ENCODE measurements around the gene PITPNC1.
"Not testable (repeated sequence)": the region's sequence is repeated elsewhere in the genome, so short reads cannot be mapped to it uniquely, and the experiment has no call there.

Gene PITPNC1

DNA sequence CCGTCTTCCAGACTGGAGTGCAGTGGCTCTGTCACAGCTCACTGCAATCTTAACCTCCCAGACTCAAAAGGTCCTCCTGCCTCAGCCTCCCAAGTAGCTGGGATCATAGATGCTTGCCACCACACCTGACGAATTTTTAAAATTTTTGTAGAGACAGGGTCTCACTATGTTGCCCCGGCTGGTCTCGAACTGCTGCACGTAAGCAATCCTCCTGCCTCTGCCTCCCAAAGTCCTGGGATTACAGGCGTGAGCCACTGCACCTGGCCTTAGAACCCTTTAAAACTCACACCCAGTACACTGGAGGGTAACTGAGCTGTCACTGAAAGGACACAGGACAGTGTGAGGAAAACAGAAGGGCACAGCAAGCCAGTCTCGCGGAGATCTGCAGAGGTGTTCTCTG lies 243.0 kb downstream of the PITPNC1 start:
- Histone ChIP-seq H3K36me3 (ENCODE audit: insufficient read depth, low read length) (no peaks in the 10 kb centered on the region), H2AFZ (ENCODE audit: low read length, unreplicated experiment) (no peak overlapping the region)

DNA sequence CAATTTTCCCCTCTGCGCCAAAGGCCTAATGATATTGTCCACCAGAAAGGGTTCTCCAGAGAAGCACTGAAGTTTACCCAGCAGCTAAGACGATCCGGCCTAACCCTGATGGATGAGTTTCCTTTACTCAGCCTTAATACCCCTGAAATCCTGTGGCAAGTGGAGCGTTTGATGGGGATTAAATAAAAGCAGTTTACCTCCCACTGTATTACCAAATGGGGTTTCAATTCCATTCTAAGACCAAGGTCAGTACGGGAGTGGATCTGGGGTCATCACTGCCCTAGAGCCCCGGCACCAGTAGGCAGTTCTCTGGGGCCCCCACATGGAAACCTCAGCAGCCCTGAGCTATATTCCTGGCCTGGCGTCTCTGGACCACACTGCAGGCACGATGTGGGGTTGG lies 243.6 kb downstream of the PITPNC1 start:
- Histone ChIP-seq H3K27me3 (ENCODE audit: insufficient read depth, low read length) (no peaks in the 10 kb centered on the region), H3K27ac (ENCODE audit: low read depth, low read length) (no peak overlapping the region), H3K36me3 (ENCODE audit: insufficient read depth, low read length) (no peaks in the 10 kb centered on the region), H3K4me1 (ENCODE audit: control insufficient read depth, insufficient read depth, low read length, unreplicated experiment) (no peaks in the 10 kb centered on the region), H2AFZ (ENCODE audit: low read length, unreplicated experiment) (no peak overlapping the region), H3K79me2 (ENCODE audit: control insufficient read depth, insufficient read depth, low read length, unreplicated experiment) (no peaks in the 10 kb centered on the region), H3K4me3 (ENCODE audit: low read depth, low read length) (no peak overlapping the region)

More for the DNA sequence above, 243.0 kb downstream of the PITPNC1 start:
- Histone ChIP-seq H3K4me1 (ENCODE audit: control insufficient read depth, insufficient read depth, low read length, unreplicated experiment) (no peaks in the 10 kb centered on the region), H3K79me2 (ENCODE audit: control insufficient read depth, insufficient read depth, low read length, unreplicated experiment) (no peaks in the 10 kb centered on the region), H3K27me3 (ENCODE audit: insufficient read depth, low read length) (no peaks in the 10 kb centered on the region), H3K4me3 (ENCODE audit: low read depth, low read length) (no peak overlapping the region), H3K27ac (ENCODE audit: low read depth, low read length) (no peak overlapping the region)

DNA sequence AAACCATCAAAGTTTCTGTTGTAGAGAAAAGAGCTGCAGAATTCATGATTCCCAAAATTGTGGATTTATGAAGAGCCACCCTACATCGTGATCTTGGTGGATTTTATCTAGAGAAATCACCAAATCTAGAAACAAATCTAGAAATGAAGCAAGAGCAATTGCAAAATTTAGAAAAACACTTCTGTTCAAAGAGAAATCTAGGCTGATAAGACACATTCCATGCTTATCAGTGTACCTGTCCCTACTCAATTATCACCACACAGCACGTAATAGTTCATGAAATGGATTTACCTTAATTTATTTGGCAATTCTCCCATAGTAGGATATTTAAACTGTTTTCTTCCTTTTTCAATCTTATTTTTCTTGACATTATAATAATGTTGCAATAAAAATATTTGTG lies 246.7 kb downstream of the PITPNC1 start:
- Histone ChIP-seq H3K4me3 (ENCODE audit: low read depth, low read length) (no peak overlapping the region), H2AFZ (ENCODE audit: low read length, unreplicated experiment) (no peak overlapping the region), H3K4me1 (ENCODE audit: control insufficient read depth, insufficient read depth, low read length, unreplicated experiment) (no peaks in the 10 kb centered on the region), H3K36me3 (ENCODE audit: insufficient read depth, low read length) (no peaks in the 10 kb centered on the region), H3K27ac (ENCODE audit: low read depth, low read length) (no peak overlapping the region), H3K27me3 (ENCODE audit: insufficient read depth, low read length) (no peaks in the 10 kb centered on the region), H3K79me2 (ENCODE audit: control insufficient read depth, insufficient read depth, low read length, unreplicated experiment) (no peaks in the 10 kb centered on the region)

DNA sequence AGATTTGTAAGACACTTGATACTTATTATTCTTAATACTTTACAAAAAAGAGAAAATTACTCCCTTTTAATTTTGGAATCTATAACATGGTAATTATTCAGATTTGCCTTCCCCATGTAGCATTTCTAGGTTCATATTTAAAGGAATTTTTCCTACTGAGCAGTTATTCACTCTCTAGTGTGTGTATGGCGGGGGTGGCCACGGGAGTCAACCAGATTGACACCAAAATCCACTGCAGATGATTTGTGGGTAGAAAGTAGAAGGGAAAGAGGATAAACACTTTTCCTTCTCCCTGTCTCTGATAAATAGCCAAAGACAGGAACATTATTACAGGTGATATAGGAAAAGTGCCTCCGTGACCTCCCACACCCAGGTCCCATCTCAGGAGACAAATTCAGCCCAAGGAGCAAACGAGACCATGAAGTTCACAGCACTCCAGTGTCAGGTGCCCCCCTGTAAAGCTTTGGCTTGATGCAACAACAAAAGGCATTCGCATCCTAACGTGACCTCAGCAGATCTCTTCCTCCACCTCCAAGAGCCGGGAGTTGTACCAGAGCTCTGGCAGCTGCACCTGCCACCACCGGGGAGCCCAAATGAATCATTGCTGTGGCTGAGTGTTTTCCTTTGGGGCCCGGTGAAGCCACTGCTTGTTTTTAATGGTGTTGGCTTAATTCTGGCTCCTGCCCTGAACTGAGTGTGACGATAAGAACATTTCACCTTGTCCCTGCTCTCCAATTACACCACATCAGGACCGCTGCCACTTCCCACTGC lies 248.0 kb downstream of the PITPNC1 start:
- H3K4me3 ChIP-seq (ENCODE audit: low read depth, low read length) = no peak overlapping the region
- no peaks in the 10 kb centered on the region for H3K79me2 ChIP-seq (ENCODE audit: control insufficient read depth, insufficient read depth, low read length, unreplicated experiment)
- no peaks in the 10 kb centered on the region for H3K4me1 ChIP-seq (ENCODE audit: control insufficient read depth, insufficient read depth, low read length, unreplicated experiment)
- no peak overlapping the region for H3K27ac ChIP-seq (ENCODE audit: low read depth, low read length)
- no peaks in the 10 kb centered on the region for H3K36me3 ChIP-seq (ENCODE audit: insufficient read depth, low read length)
- no peaks in the 10 kb centered on the region for H3K27me3 ChIP-seq (ENCODE audit: insufficient read depth, low read length)
- no peak overlapping the region for H2AFZ ChIP-seq (ENCODE audit: low read length, unreplicated experiment)

DNA sequence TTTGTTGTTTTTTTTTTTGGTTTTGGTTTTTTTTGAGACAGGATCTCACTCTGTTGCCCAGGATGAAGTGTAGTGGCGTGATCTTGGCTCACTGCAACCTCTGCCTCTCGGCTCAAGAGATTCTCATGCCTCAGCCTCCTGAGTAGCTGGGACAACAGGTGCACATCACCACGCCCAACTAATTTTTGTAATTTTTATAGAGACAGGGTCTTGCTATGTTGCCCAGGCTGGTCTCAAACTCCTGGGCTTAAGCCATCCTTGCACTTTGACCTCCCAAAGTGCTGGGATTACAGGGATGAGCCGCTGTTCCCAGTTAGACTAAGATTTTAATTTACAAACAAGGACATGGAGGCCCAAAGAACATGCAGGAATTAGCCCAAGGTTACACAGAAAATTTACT lies 248.9 kb downstream of the PITPNC1 start:
- Histone ChIP-seq H3K4me1 (ENCODE audit: control insufficient read depth, insufficient read depth, low read length, unreplicated experiment) (no peaks in the 10 kb centered on the region), H3K36me3 (ENCODE audit: insufficient read depth, low read length) (no peaks in the 10 kb centered on the region), H3K4me3 (ENCODE audit: low read depth, low read length) (no peak overlapping the region), H3K27me3 (ENCODE audit: insufficient read depth, low read length) (no peaks in the 10 kb centered on the region), H3K27ac (ENCODE audit: low read depth, low read length) (no peak overlapping the region), H2AFZ (ENCODE audit: low read length, unreplicated experiment) (no peak overlapping the region), H3K79me2 (ENCODE audit: control insufficient read depth, insufficient read depth, low read length, unreplicated experiment) (no peaks in the 10 kb centered on the region)

DNA sequence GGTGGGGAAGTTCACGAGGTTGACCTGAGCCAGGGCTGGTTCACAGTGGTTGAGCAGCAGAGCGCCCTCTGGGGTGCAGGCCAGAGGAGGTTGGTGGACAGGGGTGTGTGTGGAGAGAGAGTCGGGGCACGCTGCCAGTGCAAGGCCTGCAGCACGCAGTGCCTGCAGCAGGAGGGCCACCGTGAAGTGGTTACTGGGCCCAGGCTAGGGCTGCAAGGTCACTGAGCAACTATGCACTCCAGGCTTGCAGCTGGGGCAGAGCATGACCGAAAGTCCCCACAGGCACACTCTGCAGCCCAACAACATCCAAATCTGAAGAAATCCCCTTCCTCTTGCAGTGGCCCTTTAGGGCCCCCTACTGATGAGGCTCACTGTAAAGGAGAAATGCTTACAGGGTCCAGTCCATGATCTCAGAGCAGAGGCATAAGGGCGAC lies 251.5 kb downstream of the PITPNC1 start:
- H3K4me1 ChIP-seq (ENCODE audit: control insufficient read depth, insufficient read depth, low read length, unreplicated experiment) = peaks cover 2% of the 10 kb centered on the region

DNA sequence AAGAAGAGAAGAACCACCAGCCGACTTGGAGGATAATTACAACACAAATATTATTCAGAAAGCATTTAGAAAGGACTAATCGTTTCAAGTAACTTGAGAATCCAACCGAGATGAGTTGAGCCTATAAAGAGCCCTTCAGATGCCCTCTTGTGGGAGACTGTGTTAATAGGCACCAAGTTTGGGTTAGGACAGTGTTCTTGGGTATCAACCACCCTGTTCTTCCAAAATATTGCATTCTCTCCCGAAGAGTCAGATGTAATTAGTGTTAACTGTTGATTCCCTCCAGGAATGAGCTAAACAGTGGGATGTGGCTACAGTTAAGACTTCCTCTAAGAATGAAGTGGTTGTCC lies 252.9 kb downstream of the PITPNC1 start:
- H3K36me3 ChIP-seq (ENCODE audit: insufficient read depth, low read length) = no peaks in the 10 kb centered on the region
- no peak overlapping the region for H2AFZ ChIP-seq (ENCODE audit: low read length, unreplicated experiment)
- H3K79me2 ChIP-seq (ENCODE audit: control insufficient read depth, insufficient read depth, low read length, unreplicated experiment) = no peaks in the 10 kb centered on the region
- H3K27ac ChIP-seq (ENCODE audit: low read depth, low read length) = no peak overlapping the region
- no peak overlapping the region for H3K4me3 ChIP-seq (ENCODE audit: low read depth, low read length)
- H3K27me3 ChIP-seq (ENCODE audit: insufficient read depth, low read length) = no peaks in the 10 kb centered on the region
- peaks cover 3% of the 10 kb centered on the region for H3K4me1 ChIP-seq (ENCODE audit: control insufficient read depth, insufficient read depth, low read length, unreplicated experiment)

More for the DNA sequence above, 251.5 kb downstream of the PITPNC1 start:
- no peak overlapping the region for H3K4me3 ChIP-seq (ENCODE audit: low read depth, low read length)
- no peaks in the 10 kb centered on the region for H3K79me2 ChIP-seq (ENCODE audit: control insufficient read depth, insufficient read depth, low read length, unreplicated experiment)
- H2AFZ ChIP-seq (ENCODE audit: low read length, unreplicated experiment) = no peak overlapping the region
- H3K27ac ChIP-seq (ENCODE audit: low read depth, low read length) = no peak overlapping the region
- no peaks in the 10 kb centered on the region for H3K27me3 ChIP-seq (ENCODE audit: insufficient read depth, low read length)
- no peaks in the 10 kb centered on the region for H3K36me3 ChIP-seq (ENCODE audit: insufficient read depth, low read length)

DNA sequence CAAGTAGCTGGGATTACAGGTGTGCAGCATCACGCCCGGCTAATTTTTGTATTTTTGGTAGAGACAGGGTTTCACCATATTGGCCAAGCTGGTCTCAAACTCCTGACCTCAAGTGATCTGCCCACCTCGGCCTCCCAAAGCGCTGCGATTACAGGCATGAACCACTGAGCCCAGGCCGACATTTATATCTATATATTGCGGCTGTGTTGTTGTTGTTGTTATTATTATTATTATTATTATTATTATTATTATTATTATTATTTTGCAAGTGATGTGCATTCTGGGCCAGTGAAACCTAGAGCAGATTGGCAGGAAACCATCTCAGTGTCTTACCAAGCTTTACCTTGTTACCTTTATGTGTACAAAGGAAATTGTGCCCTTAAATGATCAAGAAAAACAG lies 253.8 kb downstream of the PITPNC1 start:
- H3K4me1 ChIP-seq (ENCODE audit: control insufficient read depth, insufficient read depth, low read length, unreplicated experiment); H3K36me3 ChIP-seq (ENCODE audit: insufficient read depth, low read length); H3K79me2 ChIP-seq (ENCODE audit: control insufficient read depth, insufficient read depth, low read length, unreplicated experiment); H3K27ac ChIP-seq (ENCODE audit: low read depth, low read length); H3K4me3 ChIP-seq (ENCODE audit: low read depth, low read length); H2AFZ ChIP-seq (ENCODE audit: low read length, unreplicated experiment); H3K27me3 ChIP-seq (ENCODE audit: insufficient read depth, low read length): not testable (repeated sequence)

DNA sequence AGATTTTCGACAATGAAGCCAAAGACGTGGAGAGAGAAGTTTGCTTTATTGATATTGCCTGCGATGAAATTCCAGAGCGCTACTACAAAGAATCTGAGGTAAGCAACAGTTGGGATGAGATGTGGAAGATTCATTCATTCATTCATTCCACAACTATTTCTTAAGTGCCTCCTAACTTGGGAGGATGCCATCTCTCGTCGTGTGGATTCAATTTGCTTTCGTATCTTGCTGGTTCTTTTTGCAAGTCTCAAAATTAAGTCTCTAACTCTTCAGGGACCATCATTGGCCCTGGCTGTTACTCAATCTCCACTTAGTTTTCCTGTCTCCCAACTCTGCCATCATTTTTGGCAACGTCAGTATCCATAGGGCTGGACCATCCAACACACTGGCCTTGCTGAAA lies 255.1 kb downstream of the PITPNC1 start:
- no peaks in the 10 kb centered on the region for H3K27me3 ChIP-seq (ENCODE audit: insufficient read depth, low read length)
- H3K4me1 ChIP-seq (ENCODE audit: control insufficient read depth, insufficient read depth, low read length, unreplicated experiment) = peaks cover 3% of the 10 kb centered on the region
- H3K79me2 ChIP-seq (ENCODE audit: control insufficient read depth, insufficient read depth, low read length, unreplicated experiment) = no peaks in the 10 kb centered on the region
- H2AFZ ChIP-seq (ENCODE audit: low read length, unreplicated experiment) = no peak overlapping the region
- H3K27ac ChIP-seq (ENCODE audit: low read depth, low read length) = no peak overlapping the region
- H3K4me3 ChIP-seq (ENCODE audit: low read depth, low read length) = no peak overlapping the region
- no peaks in the 10 kb centered on the region for H3K36me3 ChIP-seq (ENCODE audit: insufficient read depth, low read length)

DNA sequence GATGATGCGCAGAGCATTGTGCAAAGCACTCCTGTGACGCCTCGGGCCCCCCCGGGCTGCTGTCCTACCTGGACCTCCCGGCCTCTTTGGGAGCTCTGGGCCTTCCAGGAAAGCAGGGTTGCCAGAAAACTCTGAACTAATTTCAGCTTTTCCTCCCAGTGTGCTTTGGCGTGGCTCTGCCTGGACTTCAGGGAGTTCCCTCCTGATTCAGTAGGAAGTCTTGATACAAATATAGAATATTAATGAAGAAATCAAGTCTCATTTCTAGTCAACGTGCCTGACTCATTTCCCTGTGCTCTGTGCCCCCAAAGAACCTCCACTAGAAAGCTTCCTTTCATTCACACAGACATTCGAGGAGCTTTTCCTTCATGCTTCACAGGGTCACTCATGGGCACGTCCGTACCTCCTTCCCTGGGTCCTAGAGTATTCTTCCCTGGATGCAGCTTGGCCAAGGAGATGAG lies 256.7 kb downstream of the PITPNC1 start:
- no peaks in the 10 kb centered on the region for H3K36me3 ChIP-seq (ENCODE audit: insufficient read depth, low read length)

DNA sequence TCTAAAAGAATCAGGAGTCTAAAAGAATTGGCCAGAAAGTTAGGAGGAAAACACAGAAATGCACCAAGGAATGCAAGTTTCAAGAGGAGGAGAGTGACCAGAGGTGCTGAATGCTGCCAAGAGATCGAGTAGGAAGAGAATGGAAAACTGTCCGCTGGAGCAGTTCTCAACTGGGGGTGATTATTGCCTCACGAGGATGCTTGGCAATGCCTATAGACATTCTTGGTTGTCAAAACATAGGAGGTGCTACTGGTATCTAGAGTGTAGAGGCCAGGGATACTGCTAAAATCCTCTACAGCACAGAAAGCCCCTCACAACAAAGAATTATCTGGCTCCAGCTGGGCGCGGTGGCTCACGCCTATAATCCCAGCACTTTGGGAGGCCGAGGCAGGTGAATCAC lies 258.6 kb downstream of the PITPNC1 start:
- Histone ChIP-seq H3K36me3 (ENCODE audit: insufficient read depth, low read length) (no peaks in the 10 kb centered on the region), H3K4me3 (ENCODE audit: low read depth, low read length) (no peak overlapping the region), H3K27me3 (ENCODE audit: insufficient read depth, low read length) (no peaks in the 10 kb centered on the region), H2AFZ (ENCODE audit: low read length, unreplicated experiment) (no peak overlapping the region), H3K79me2 (ENCODE audit: control insufficient read depth, insufficient read depth, low read length, unreplicated experiment) (no peaks in the 10 kb centered on the region), H3K4me1 (ENCODE audit: control insufficient read depth, insufficient read depth, low read length, unreplicated experiment) (peaks cover 12% of the 10 kb centered on the region), H3K27ac (ENCODE audit: low read depth, low read length) (no peak overlapping the region)

More for the DNA sequence above, 256.7 kb downstream of the PITPNC1 start:
- no peak overlapping the region for H2AFZ ChIP-seq (ENCODE audit: low read length, unreplicated experiment)
- no peaks in the 10 kb centered on the region for H3K27me3 ChIP-seq (ENCODE audit: insufficient read depth, low read length)
- peaks cover 3% of the 10 kb centered on the region for H3K4me1 ChIP-seq (ENCODE audit: control insufficient read depth, insufficient read depth, low read length, unreplicated experiment)
- no peak overlapping the region for H3K27ac ChIP-seq (ENCODE audit: low read depth, low read length)
- no peaks in the 10 kb centered on the region for H3K79me2 ChIP-seq (ENCODE audit: control insufficient read depth, insufficient read depth, low read length, unreplicated experiment)
- H3K4me3 ChIP-seq (ENCODE audit: low read depth, low read length) = no peak overlapping the region

Data from ACC112 (cell line).